HG03175 (cell line): ENCODE results near the gene POLN.

ENCODE experiments used
- ATAC-seq: cut with Tn5 transposase; IDR thresholded peaks from one replicate; pipeline ENCODE4 v1.9.1; 2021; ENCODE audit warnings: mild to moderate bottlenecking, moderate library complexity; ENCODE audit not compliant: unreplicated experiment

Gene POLN

DNA sequence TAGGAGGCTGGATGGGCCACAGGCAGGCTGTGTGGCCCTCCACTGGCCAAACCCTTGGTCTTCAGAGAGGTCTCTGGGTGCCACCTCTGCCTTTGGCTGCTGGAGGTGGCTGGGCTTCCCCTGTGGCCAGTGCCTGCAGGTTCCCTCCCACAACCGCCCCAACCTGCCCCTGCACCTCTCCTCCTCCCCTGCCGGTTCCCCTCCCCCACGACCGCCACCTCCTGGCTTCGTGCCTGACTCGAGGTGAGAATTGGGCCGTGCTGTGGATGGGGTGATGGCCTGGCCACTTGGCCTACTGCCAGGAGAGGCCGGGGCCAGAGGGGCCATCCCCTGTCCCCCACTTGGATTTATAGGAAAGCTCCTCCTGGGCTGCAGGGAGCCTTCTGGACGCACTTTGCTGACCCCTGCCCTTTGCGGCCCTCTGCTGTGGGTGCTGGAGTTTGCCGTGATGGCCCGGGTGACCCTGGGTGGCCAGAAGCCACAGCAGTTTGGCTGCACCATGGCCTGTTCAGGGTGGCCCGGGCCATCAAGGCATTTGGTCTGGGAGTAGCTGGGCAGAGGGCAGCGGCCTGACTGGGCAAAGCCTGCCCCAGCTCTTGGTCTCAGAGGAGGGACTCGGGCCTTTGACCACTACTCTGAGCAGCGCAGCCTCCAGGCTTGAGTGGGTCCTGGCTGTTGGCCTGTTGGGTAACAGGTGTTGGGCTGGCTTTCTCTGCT lies 179.0 kb downstream of the POLN start:
- no peak for ATAC-seq

DNA sequence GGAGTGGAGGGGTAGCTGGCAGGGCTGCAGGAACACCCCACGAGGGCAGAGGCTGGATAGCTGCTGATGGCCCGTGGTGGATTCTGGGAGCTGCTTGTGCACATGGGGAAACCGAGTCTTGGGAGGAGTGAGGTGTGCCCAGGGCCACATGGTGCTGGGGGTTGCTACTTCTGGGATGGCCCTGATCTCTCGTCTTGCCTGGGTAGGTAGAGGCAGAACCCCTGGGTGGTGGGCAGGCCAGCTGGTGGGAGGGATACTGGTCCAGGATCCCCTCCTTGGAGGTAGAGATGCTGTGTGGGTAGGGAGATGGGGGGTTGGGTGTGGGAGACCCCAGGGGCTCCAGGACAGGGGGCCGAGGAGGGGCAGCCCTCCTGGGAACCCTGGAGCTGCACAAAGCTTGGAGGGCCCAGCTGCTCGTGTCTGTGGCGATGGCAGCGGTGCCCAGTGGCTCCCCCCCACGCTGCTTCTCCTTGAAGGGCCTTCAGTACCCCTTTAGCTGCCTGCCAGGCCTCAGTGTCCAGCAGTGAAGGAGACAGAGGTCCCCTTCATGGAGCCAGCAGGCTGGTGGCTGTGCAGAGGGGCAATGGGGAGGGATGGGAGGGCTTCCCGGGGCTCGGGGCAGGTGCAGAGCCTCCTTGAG lies 179.6 kb downstream of the POLN start:
- ATAC-seq: no peak

DNA sequence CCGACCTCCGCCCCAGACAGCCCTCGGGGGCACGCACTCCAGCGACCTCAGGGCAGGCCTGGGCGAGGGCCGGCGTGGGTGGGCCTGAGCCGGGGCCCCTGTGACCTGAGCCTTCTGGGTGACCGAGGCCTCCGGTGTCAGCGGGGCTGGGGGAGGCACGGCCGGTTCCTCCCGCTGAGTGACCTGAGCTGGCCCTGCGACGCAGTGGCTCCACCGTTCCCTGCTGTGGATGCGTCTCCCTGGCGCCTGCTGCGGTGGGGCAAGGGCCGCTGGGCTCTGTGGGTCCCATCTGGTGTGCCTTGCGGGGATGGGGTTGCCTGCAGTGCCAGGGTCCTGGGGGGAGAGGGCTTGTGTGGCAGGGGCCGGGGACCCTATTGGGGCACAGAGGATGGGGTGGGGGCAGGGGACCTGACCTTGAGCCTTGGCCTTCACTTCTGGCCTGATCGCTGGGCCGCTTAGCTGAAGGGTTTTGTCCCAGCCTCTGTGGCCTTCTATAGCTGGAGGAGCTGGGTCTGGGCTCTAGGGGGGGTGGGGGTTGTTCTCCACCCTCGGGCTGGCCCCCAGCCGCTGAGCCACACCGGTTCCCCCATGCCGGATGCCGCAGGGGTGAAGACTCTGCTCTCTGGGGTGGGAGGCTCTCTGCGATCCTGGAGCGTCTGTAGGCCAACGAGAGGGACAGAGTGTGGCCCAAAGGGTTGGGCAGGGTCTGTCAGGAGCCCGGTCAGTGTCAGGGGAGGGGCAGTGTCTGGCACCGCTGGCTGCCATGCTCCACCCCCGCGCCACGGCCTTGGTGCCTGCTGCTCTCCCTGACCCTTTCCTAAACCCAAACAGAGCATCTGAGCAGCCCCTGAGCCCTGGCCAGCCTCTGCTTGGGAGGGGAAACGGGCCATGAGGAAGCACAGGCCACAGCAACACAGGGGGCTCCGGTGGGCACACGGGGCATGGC lies 180.5 kb downstream of the POLN start:
- ATAC-seq: no peak

DNA sequence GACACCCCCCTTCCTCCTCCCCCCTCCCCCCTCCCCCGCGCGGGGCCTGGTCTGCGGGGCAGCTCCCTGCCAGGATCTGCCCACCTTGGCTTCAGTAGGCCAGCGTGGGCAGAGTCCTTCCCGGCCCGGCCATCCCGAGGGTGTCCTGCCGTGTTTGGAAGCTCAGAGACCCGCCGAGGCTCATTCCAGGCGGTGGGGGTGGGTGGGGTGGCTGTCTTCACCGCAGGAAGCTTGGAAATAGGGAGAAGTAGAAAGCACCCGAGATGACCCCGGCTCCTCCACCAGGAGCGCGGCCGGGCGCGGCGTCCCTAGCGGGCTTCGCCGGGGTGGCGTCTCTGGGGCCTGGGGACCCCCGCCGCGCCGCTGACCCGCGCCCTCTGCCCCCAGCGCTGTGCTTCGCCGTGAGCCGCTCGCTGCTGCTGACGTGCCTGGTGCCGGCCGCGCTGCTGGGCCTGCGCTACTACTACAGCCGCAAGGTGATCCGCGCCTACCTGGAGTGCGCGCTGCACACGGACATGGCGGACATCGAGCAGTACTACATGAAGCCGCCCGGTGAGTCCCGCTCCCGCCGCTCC lies 181.2 kb downstream of the POLN start:
- ATAC-seq: no peak

DNA sequence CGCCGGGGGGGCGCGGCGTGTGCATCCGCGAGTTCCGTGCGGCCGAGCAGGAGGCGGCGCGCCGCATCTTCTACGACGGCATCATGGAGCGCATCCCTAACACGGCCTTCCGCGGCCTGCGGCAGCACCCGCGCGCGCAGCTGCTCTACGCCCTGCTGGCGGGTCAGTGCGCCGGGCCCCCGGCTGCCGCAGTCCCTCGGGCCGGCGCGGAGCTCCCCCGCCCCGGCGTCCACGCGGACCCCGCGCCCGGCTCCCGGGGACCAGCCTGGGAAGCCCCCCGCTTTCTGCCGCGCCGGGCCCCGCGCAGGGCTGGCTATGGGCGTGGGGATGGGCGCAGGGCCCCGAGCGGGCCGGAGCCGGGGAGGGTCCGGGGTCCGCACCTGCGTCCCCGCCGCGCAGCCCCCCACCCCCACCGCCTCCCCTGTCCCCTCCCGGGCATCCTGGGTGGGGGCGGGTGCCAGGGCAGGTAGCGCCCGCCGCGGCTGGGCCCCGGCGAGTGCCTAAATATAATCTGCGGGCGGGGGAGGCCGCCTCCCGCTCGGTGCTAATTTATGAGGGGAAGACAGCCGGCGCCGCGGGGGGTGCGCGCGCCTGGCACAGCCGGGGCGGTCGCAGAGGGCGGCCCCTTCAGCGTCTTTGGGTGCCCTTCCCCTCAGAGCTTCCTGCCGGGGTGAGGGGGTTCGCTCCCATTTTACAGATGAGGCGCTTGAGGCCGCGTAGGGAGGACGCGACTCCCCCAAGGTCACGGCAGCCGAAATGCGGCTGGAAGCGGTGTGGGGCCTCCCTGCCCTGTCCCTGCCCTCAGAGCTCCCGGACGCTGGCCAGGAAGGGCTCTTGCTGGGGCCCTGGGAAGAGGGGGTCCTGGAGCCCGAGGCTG lies 182.0 kb downstream of the POLN start:
- no peak for ATAC-seq

DNA sequence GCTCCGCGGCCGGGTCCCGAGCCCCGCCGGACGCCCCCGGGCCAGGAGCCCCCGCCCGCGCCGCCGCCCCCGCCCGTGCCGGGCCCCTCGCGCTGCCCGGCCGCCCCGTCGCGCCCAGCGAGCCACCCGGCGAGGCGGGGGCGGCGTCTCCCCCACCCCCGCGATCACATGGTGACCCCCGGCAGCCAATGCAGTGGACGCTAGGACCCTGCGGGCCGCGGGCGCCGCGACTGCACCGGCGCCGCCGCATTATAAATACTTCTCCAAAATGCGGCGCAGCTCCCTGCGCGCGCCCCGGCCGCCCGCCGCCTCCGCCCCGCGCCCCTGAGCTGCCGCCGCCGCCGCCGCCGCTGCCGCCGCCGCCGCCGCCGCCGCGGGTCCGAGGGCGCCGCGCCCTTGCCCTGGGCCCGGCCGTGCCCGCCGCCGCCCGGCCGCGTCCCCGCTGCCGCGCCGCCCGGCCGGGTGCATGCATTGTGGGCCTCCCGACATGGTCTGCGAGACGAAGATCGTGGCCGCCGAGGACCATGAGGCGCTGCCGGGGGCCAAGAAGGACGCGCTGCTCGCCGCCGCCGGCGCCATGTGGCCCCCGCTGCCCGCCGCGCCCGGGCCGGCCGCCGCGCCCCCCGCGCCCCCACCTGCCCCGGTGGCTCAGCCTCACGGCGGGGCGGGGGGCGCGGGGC lies 182.7 kb downstream of the POLN start, which contains the start of gene NAT8L:
Gene NAT8L, plus strand, starts transcription at position 282 of the 680 bp plus-strand sequence. Its CDS starts 185 bp downstream, at position 467.
- no peak for ATAC-seq

DNA sequence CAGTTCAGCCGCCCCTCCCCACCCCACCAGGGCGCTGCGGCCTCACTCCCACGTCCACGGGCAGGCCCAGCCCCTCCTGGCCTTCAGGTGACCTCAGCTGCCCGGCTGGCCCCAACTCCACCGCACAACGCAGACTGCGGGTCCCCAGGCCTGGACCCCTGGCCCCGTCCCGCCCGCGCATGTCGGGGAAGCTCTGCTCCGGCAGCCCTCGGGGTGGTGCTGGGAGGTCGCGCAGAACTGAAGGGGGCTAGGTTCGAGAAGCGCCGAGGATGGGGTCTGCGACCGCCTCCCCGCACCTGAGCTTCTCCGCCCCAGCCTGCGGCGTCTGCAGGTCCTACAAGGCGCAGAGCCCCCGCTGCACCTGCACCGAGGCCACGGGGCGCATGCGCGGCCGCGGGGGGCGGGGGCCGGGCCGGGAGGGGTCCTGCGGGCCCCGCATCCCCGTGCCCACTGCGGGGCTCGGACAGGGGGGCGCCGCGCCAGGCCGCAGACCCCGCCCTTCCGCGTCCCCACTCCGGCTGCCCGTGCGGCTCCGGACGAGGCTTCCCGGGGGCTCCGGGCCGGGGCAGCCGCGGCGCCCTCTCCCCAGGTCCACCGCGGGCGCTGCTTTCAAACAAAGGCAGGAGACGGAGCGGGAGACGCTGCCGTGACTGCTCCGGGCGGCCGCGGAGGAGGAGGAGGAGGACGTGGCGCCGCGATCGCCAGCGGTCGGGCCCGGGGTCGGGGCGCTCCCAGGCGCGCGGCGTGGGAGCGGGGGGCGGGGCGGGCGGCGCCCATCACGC lies 183.5 kb downstream of the POLN start:
- no peak for ATAC-seq

DNA sequence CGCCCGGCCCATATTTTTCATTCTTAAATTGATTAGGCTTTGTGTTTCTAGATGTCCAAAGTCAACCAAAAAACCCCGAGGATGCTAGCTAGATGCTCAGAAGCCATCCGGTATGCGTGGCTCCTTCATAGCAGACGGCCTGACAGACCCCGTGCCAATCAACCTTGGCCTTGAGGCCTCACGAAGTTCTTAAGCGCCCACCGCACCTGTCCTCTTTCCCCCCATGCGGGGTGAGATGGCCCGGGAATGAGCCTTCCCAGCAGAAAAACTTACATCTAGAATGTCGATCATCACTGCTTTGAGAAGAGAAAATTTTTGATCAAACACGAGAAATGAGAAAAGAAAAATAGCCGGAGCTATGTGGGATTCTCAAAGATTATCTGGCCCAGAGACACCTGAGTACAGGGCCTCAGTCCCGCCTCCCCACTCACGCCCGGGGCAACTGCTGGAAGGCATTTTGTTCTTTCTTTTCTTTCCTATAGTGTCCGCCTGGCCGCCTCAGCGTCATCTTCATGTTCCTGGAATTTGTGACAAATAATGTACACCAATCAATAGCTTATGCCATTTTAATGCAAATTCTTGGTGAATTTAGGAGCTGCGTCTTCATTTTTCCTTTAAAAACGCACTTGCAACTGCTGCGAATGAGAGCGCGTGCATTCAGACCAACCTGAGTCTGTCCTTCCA lies 184.4 kb downstream of the POLN start:
- ATAC-seq: no peak

DNA sequence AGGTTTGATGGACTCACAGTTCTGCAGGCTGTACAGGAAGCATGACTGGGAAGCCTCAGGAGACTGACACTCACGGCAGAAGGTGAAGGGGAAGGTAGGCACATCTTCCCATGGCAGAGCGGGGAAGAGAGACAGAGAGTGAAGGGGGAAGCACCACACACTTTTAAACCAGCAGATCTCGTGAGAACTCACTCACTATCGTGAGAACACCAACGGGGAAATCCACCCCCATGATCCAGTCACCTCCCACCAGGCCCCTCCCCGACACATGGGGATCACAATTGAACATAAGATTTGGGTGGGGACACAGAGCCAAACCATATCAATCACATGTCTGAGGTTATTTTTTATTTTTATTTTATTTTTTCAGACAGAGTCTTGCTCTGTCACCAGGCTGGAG lies 187.7 kb downstream of the POLN start:
- ATAC-seq: no peak

DNA sequence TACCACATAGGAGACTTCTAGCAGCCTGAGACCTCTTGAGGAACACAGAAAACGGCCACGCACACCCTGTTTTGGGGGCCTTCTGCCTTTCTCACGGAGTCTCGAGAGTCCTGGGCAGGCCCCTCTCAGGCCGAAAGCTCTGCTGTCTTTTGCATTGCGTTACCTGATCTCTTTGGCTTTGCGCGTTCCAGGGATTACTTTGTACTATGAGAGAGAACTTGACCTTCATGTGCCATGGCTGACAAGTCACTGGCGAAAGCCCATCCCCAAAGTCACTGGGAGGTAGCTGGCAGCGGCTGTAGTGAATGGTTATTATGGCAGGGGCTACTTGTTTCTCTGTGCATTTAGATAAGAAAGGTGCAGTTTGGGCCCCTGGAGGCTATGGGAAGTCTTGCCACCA lies 190.8 kb downstream of the POLN start:
- ATAC-seq: no peak

DNA sequence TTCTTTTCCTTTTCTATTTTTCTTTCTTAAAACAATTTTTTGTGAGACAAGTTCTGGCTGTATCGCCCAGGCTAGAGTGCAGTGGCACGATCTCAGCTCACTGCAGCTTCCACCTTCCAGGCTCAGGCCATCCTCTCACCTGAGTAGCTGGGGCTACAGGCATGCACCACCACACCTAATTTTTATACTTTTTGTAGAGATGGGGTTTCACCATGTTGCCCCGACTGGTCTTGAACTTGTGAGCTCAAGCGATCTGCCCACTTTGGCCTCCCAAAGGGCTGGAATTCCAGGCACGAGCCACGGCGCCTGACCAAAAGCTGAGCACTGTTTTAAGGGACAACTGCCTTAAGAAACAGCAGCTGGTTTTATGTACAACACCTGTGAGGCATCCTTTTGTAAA lies 192.1 kb downstream of the POLN start:
- no peak for ATAC-seq

DNA sequence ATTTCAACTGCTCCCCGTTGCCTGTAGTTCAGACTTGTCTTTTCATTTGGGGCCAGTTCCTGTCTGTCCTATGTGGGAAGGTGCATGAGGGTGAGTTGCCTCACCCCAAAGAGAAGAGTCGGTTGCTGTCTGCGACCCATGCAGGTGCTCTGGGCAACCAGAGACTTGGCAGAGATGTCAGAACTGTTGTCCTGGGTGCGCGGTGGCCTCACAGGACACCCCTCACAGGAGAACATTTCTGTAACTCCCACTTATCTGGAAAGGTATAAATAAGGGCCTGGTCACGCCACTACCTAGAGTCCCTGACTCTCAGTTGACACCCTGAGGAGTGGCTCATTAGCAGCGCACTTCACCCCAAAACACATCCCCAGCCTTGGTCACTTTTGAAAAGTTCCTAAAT lies 192.5 kb downstream of the POLN start:
- ATAC-seq: no peak

DNA sequence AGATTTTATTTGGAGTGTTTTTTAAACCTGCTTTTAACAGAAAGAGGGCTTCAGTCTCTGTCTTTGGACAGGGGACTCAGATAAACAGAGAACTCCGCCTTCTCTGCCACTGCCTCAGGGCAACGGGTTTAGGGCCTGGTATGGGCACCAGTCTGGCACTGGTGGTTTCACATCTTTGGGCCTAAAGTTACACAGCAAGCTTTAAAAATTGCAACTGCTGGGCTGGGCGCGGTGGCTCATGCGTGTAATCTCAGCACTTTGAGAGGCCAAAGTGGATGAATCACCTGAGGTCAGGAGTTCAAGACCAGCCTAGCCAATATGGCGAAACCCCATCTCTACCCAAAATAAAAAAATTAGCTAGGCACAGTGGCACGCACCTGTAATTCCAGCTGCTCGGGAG lies 193.1 kb downstream of the POLN start:
- no peak for ATAC-seq

DNA sequence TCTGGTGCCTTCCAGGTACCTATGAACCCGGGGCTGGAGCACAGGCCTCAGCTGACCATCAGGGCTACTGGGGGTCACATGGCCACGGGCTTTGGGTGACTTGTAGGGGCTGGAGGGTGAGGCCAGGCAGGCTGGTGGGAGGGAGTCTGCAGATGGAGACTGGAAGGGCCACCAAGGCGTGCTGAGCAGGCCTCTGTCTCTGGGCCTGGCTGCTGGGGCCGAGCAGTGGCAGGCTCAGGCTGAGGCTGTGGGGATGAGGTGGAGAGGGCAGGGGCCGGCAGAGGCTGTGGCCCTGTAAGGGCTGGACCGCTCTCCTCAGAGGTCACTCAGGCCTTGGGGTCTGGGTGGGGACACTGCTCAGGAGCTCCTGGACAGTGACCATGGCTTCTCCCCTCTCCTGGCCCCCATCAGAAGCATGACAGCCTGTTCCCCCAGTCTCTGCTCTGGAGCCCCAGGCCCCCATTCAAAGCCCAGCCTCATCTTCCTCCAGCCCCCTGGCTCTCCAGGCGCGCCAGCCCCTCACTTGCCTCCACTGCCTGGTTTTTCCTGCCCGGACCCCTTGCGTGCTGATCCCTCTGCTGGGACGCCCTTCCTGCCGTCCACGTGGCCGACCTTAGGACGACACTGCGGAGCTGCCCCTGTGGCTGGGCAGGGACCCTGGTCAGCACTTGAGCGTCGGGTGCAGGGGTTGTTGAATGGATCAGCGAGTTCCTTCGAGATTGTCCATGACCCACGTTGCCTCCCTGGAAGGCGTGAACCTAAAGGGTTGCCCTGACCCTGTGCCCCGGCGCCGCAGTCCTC lies 193.9 kb downstream of the POLN start:
- ATAC-seq: no peak

DNA sequence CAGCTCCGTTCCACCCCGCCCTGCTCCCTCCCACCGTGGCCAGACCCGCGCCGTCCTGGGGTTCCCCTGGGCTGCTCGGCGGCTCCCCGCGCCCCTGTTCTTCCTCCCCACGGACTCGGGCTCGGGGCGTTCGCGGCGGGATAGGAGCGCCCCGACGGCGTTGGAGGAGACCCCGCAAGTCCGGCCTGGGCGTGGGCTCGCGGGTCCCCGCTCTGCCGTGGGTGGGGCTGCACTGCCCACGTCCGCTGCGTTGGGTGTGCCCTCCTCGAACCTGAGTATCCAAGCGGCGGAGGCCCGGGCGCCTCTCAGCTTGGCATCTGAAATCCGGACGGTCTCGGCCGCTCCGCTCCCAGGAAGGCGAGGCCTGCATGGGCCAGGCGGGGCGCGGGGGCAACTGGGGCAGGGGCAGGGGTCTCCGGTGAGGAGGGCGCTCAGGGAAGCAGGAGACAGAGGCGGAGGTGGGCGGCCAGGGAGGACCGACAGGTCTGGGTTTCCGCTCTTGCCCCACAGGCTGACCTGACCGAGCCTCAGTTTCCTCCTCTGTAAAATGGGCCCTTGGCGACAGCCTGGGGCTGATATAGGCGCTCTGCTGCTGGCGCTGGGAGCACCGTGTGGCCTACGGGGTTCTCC lies 194.8 kb downstream of the POLN start:
- ATAC-seq: no peak

DNA sequence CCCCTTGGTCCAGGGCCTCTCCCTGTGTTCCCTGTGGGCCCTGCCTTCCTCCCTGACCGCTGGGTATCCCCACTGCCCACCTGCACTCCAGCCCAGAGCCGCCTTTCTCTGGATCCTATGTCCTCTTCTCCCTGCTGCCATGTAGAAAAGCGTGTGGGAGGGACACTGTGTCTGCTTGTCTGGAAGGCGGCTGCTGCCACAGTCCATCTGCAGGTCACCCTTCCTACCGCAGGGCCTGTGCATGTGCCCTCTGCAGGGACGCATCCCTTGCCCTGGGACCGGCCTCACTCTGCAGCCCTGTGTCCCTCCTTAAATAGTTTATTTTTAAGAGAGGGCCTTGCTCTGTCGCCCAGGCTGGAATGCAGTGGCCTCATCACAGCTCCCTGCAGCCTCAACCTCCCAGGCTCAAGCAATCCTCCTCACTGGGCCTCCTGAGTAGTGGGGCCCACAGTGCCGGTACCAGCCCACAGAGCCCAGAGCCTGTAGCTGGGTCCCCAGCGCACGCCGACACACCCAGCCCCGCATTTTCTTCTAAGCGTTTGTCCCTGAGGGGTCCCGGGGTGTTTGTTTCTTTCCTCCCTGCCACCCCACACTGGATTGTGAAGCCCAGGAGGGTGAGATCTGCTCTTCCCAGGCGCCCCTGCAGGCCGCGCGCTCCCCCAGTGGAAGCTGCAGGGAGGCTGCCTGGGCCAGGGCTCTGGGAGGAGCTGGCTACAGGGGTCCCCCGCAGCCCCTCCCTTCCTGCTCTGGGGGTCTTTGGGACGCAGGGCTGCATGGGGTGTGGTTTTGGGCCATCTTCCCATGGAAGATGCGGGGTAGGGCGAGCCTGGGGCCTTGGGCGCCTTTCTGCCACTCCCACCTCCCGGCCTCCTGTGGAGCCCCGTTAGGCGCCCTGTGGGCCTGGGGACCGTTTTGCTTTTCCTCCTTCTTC lies 195.6 kb downstream of the POLN start:
- ATAC-seq: no peak
